GM12878 (cell line): ENCODE results near the gene RIT2. TPM values are rescaled to one million over a fixed set of nuclear protein-coding genes. Genes with fewer than 3 reads are reported as not detected.

Source experiments
- ATAC-seq: fragments of 200-7000 bp; cut with Tn5 transposase; 3 replicates; pipeline ENCODE4 v1.9.1; 2020; ENCODE audit warnings: mild to moderate bottlenecking, moderate library complexity
- BruUV-seq: library from RNA; stranded (reverse); fragments of 400-500 nt; replicated peaks from 2 replicates; lab custom pipeline; 2021; lab: Mats Ljungman, UMichigan
- CTCF ChIA-PET: fragments of 300-600 bp; sonication (Branson Sonifier 250); formaldehyde crosslinking; extraction: SDS; loops from one replicate; lab custom pipeline; 2021; ENCODE audit warnings: inconsistent platforms; lab: Yijun Ruan, JAX
- POLR2A ChIA-PET: fragments of 350-600 bp; formaldehyde crosslinking; extraction: SDS; loops from one replicate; lab custom pipeline; 2021; ENCODE audit warnings: inconsistent platforms; lab: Charles Lee
- RAD21 ChIA-PET: fragments of 300-600 bp; sonication (Branson Sonifier 250); formaldehyde crosslinking; loops from one replicate; lab custom pipeline; 2023; ENCODE audit warnings: antibody characterized with exemption; ENCODE audit not compliant: unreplicated experiment; lab: Charles Lee
- SMC1A ChIA-PET: fragments of 300-600 bp; sonication (Branson Sonifier 250); formaldehyde crosslinking; loops from one replicate; lab custom pipeline; 2023; ENCODE audit not compliant: unreplicated experiment, uncharacterized antibody; lab: Charles Lee
- DNase-seq: peaks from one replicate; pipeline ENCODE4 v3.0.0-alpha.2; 2011; ENCODE audit warnings: low read depth, low spot score
- FAIRE-seq: peaks from 3 replicates; lab custom pipeline; 2011; peaks lifted over from hg19 to GRCh38; lab: Jason Lieb, UNC
- H2AFZ ChIP-seq: 2 replicates; pipeline ENCODE4 v1.6.0; 2011; ENCODE audit warnings: low read depth, low read length, control low read depth; ENCODE audit not compliant: control insufficient read depth
- H3K27ac ChIP-seq: 2 replicates; pipeline ENCODE4 v1.5.1; 2011; ENCODE audit warnings: control low read depth; ENCODE audit not compliant: control insufficient read depth, insufficient read depth
- H3K27me3 ChIP-seq, 2 experiments: replicated peaks in 1 of 2; 2 replicates each; pipeline versions ENCODE4 v1.6.0 to v1.6.1; 2011; ENCODE audit warnings: low read length in 1 of 2; ENCODE audit not compliant: control insufficient read depth in 2 of 2, insufficient read depth in 2 of 2
- H3K36me3 ChIP-seq, 2 experiments: 2 replicates each; pipeline ENCODE4 v1.5.1; 2011; ENCODE audit warnings: low read length in 1 of 2; ENCODE audit not compliant: control insufficient read depth in 2 of 2, insufficient read depth in 2 of 2
- H3K4me1 ChIP-seq: 2 replicates; pipeline ENCODE4 v1.6.1; 2011; ENCODE audit warnings: mild to moderate bottlenecking, low read length, moderate library complexity, mixed read lengths; ENCODE audit not compliant: control insufficient read depth, insufficient read depth
- H3K4me2 ChIP-seq: 2 replicates; pipeline ENCODE4 v1.6.0; 2011; ENCODE audit warnings: control low read depth; ENCODE audit not compliant: control insufficient read depth, insufficient read depth
- H3K4me3 ChIP-seq: fragments of 200-600 bp; sonication (generic); 2 replicates; pipeline ENCODE4 v1.5.1; 2016
- H3K79me2 ChIP-seq: 2 replicates; pipeline ENCODE4 v1.6.0; 2011; ENCODE audit warnings: low read length; ENCODE audit not compliant: control insufficient read depth, insufficient read depth
- H3K9ac ChIP-seq: 2 replicates; pipeline ENCODE4 v1.8.0; 2011; ENCODE audit warnings: low read length, control low read depth, mixed read lengths; ENCODE audit not compliant: control insufficient read depth, insufficient read depth
- H3K9me3 ChIP-seq: replicated peaks from 3 replicates; pipeline ENCODE4 v1.5.1; 2011; ENCODE audit warnings: mild to moderate bottlenecking, low read length; ENCODE audit not compliant: control insufficient read depth, insufficient read depth
- H4K20me1 ChIP-seq: 2 replicates; pipeline ENCODE4 v1.6.0; 2011; ENCODE audit not compliant: control insufficient read depth, insufficient read depth
- BMI1 ChIP-seq: fragments of 450-650 bp; IDR thresholded peaks from 2 replicates; pipeline ENCODE4 v1.6.1; 2016; ENCODE audit warnings: mild to moderate bottlenecking, moderate library complexity, borderline replicate concordance
- PRDM15 ChIP-seq: fragments of 450-650 bp; formaldehyde crosslinking; IDR thresholded peaks from 2 replicates; pipeline ENCODE4 v1.4.0; 2020; ENCODE audit warnings: mild to moderate bottlenecking, moderate library complexity
- SMAD1 ChIP-seq: fragments of 450-650 bp; IDR thresholded peaks from 2 replicates; pipeline ENCODE4 v1.6.1; 2018; ENCODE audit warnings: mild to moderate bottlenecking, low read depth; ENCODE audit not compliant: partially characterized antibody
- ZNF384 ChIP-seq: IDR thresholded peaks from 2 replicates; pipeline ENCODE4 v1.6.1; 2012; ENCODE audit warnings: low read depth, mild to moderate bottlenecking, low read length, improper control_type of control experiment, borderline replicate concordance
- WGBS: methylation state at CpG from one replicate; pipeline ENCODE4 v1.1.6; 2016; ENCODE audit warnings: low lambda C conversion rate; ENCODE audit not compliant: insufficient replicate concordance, insufficient coverage; ENCODE audit errors: missing lambda C conversion rate; 5-methylcytosine and 5-hydroxymethylcytosine counted together
- in situ Hi-C: fragments of 300-500 bp; cut with MboI; formaldehyde crosslinking; loops from 9 replicates; pipeline ENCODE4 v1.14.3; 2018; ENCODE audit warnings: mixed read lengths
- intact Hi-C: fragments of 100-400 bp; cut with micrococcal nuclease; formaldehyde crosslinking; loops from one replicate; pipeline ENCODE4 v1.14.2; 2022; ENCODE audit not compliant: unreplicated experiment
- polyA plus RNA-seq, 11 experiments: library from polyadenylated mRNA; depleted of rRNA in 4 of 11; unstranded in 6 of 11; stranded (reverse) in 5 of 11; fragments of >200 nt; fragmentation: Nextera tagmentation in 4 of 11; fragmentation: Illumina TruSeq in 1 of 11; extraction: Ambion mirVana in 4 of 11; extraction: Trizol in 1 of 11; gene quantifications; 1 replicate in 1 of 11; 2 replicates in 10 of 11; pipeline versions ENCODE4 v1.2.1 to v1.2.3, GENCODE V29; 2011 to 2016; ENCODE audit warnings: inconsistent platforms in 2 of 11, missing spikeins in 2 of 11, low read depth in 1 of 11
- total RNA-seq, 4 experiments: library from RNA; depleted of rRNA in 3 of 4; stranded (reverse); fragments of >200 nt in 3 of 4; fragmentation: Illumina TruSeq in 1 of 4; extraction: Trizol in 1 of 4; gene quantifications; 2 replicates each; pipeline versions ENCODE4 v1.2.1 to v1.2.3, GENCODE V29; 2013 to 2021
- TF ChIP-seq, protein P1 (sequence below): fragments of 450-650 bp; formaldehyde crosslinking; IDR thresholded peaks from 2 replicates; pipeline ENCODE4 v1.5.0; 2022; ENCODE audit warnings: mild to moderate bottlenecking, missing genetic modification characterization

RIT2 gene
- total and polyA plus RNA-seq, 10 of the 15 experiments (the other 5 are each of a cell fraction or from before 2014, with no cell fraction given), result not detected

GRCh38 chr18:43134876-43135275, 19.4 kb upstream of the RIT2 start:
- Histone ChIP-seq H3K4me2 (no peak overlapping the region), H3K4me1 (no peaks in the 10 kb centered on the region), H3K36me3 (no peaks in the 10 kb centered on the region), H4K20me1 (no peaks in the 10 kb centered on the region), H3K79me2 (no peaks in the 10 kb centered on the region), H3K9me3 (no peaks in the 10 kb centered on the region), H3K9ac (no peak overlapping the region), H2AFZ (no peak overlapping the region)
- ATAC-seq (no peak), FAIRE-seq (no peak)
- RAD21 ChIA-PET, result no interaction called here
- 0% methylated on average over 1 of the region's 1 CpG for WGBS
- SMC1A ChIA-PET, result no interaction called here
- CTCF ChIA-PET, result no interaction called here
- no TSS peak for BruUV-seq
- TF ChIP-seq ZNF384, result no peak
- TF ChIP-seq PRDM15 (CRISPR knock-in tag), result no peak
- TF ChIP-seq, protein P1, sequence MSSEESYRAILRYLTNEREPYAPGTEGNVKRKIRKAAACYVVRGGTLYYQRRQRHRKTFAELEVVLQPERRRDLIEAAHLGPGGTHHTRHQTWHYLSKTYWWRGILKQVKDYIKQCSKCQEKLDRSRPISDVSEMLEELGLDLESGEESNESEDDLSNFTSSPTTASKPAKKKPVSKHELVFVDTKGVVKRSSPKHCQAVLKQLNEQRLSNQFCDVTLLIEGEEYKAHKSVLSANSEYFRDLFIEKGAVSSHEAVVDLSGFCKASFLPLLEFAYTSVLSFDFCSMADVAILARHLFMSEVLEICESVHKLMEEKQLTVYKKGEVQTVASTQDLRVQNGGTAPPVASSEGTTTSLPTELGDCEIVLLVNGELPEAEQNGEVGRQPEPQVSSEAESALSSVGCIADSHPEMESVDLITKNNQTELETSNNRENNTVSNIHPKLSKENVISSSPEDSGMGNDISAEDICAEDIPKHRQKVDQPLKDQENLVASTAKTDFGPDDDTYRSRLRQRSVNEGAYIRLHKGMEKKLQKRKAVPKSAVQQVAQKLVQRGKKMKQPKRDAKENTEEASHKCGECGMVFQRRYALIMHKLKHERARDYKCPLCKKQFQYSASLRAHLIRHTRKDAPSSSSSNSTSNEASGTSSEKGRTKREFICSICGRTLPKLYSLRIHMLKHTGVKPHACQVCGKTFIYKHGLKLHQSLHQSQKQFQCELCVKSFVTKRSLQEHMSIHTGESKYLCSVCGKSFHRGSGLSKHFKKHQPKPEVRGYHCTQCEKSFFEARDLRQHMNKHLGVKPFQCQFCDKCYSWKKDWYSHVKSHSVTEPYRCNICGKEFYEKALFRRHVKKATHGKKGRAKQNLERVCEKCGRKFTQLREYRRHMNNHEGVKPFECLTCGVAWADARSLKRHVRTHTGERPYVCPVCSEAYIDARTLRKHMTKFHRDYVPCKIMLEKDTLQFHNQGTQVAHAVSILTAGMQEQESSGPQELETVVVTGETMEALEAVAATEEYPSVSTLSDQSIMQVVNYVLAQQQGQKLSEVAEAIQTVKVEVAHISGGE, result no peak
- no peak for TF ChIP-seq SMAD1
- TF ChIP-seq BMI1, result no peak
- TF ChIP-seq, all 136 proteins: peak for 0
- POLR2A ChIA-PET, result no interaction called here
- Histone ChIP-seq H3K27ac (no peak overlapping the region), H3K4me3 (no peak overlapping the region), H3K27me3 (no peaks in the 10 kb centered on the region)
- in situ Hi-C loops (no loop called here), intact Hi-C loops (no loop called here)
- DNase-seq, result no peak
